K562 treated with DMSO at 1 percent for 4 hours (cell line): ENCODE data around the gene SMARCB1. TPM values are rescaled to one million over a fixed set of nuclear protein-coding genes. Genes with fewer than 3 reads are reported as not detected.

Experiments used
- total RNA-seq: library from RNA; unstranded; fragments of 300-600 nt; gene quantifications from 2 replicates; pipeline ENCODE4 v1.2.3, GENCODE V29; 2022; ENCODE audit not compliant: insufficient read depth

The SMARCB1 gene
- 88.8 and 96.2 TPM in 2 replicates for total RNA-seq

GRCh38 chr22:23786752-23787599 is at the start of gene SMARCB1:
TSS of gene SMARCB1 (plus strand) at chr22:23786966. CDS start at chr22:23787170, 204 bp downstream.

GRCh38 chr22:23750714-23751440 is 35.9 kb upstream of the SMARCB1 start, which contains the start of gene ZNF70:
TSS of gene ZNF70 (minus strand) at chr22:23751112. CDS start at chr22:23745140, 5,972 bp downstream.

GRCh38 chr22:23754220-23754919 is 32.4 kb upstream of the SMARCB1 start, which contains the start of gene VPREB3:
TSS of gene VPREB3 (minus strand) at chr22:23754425. CDS start at chr22:23754363, 62 bp downstream.

GRCh38 chr22:23762842-23763578 is 23.8 kb upstream of the SMARCB1 start, which contains the start of gene C22orf15:
TSS of gene C22orf15 (plus strand) at chr22:23762990. CDS start at chr22:23763307, 317 bp downstream.

GRCh38 chr22:23767673-23768548 is 18.9 kb upstream of the SMARCB1 start, which contains the start of gene CHCHD10:
TSS of gene CHCHD10 (minus strand) at chr22:23767972. CDS start at chr22:23767874, 98 bp downstream.

GRCh38 chr22:23772649-23773473 is 13.9 kb upstream of the SMARCB1 start, which contains the start of gene MMP11:
TSS of gene MMP11 (plus strand) at chr22:23772849. CDS start at chr22:23772871, 22 bp downstream.

GRCh38 chr22:23838681-23839468 is 52.1 kb downstream of the SMARCB1 start, which contains the start of gene DERL3:
TSS of gene DERL3 (minus strand) at chr22:23839006. CDS start at chr22:23838987, 19 bp downstream.

GRCh38 chr22:23857606-23858483 is 71.1 kb downstream of the SMARCB1 start, which contains the start of gene SLC2A11:
TSS of gene SLC2A11 (plus strand) at chr22:23857875. CDS start at chr22:23858000, 125 bp downstream.

Other genes with a start within 250 kb of the SMARCB1 start
- not detected in 2 replicates for gene IGLL1, start 206.7 kb upstream of the SMARCB1 start, total RNA-seq
- gene DRICH1, start 154.6 kb upstream of the SMARCB1 start, total RNA-seq, result not detected in 2 replicates
- gene RGL4, start 96.0 kb upstream of the SMARCB1 start, total RNA-seq, result 0.24 TPM in 1 of 2 replicates, not detected in the other
- gene ZNF70, start 35.9 kb upstream of the SMARCB1 start, total RNA-seq, result 0.64 and 1.1 TPM in 2 replicates
- not detected in 2 replicates for gene VPREB3, start 32.5 kb upstream of the SMARCB1 start, total RNA-seq
- not detected in 2 replicates for gene C22orf15, start 24.0 kb upstream of the SMARCB1 start, total RNA-seq
- gene CHCHD10, start 19.0 kb upstream of the SMARCB1 start, total RNA-seq, result 152 and 165 TPM in 2 replicates
- gene MMP11, start 14.1 kb upstream of the SMARCB1 start, total RNA-seq, result 1.0 TPM in 1 of 2 replicates, not detected in the other
- gene DERL3, start 52.0 kb downstream of the SMARCB1 start, total RNA-seq, result 5.4 and 5.5 TPM in 2 replicates
- gene SLC2A11, start 70.9 kb downstream of the SMARCB1 start, total RNA-seq, result 4.0 and 5.6 TPM in 2 replicates
- gene MIF, start 107.4 kb downstream of the SMARCB1 start, total RNA-seq, result 381 and 435 TPM in 2 replicates
- gene GSTT2B, start 174.2 kb downstream of the SMARCB1 start, total RNA-seq, result not detected in 2 replicates
- gene DDTL, start 179.9 kb downstream of the SMARCB1 start, total RNA-seq, result 2.7 TPM in 1 of 2 replicates, not detected in the other
- 96.8 and 105 TPM in 2 replicates for gene DDT, start 187.5 kb downstream of the SMARCB1 start, total RNA-seq
- not detected in 2 replicates for gene GSTT2, start 193.2 kb downstream of the SMARCB1 start, total RNA-seq
- not detected in 2 replicates for gene GSTT4, start 218.5 kb downstream of the SMARCB1 start, total RNA-seq
- 28.4 and 40.6 TPM in 2 replicates for gene CABIN1, start 224.3 kb downstream of the SMARCB1 start, total RNA-seq